Panc1 (cell line): ENCODE measurements around the gene H6PD. TPM values are rescaled to one million over a fixed set of nuclear protein-coding genes. Genes with fewer than 3 reads are reported as not detected.
A peak's percentile ranks its signal among the peaks of the same experiment; 100 is the strongest.

ENCODE experiments used
- ATAC-seq: fragments of 200-7000 bp; cut with Tn5 transposase; 2 replicates; pipeline ENCODE4 v1.9.1; 2020; ENCODE audit warnings: mild to moderate bottlenecking, moderate library complexity
- BruUV-seq: library from RNA; stranded (reverse); fragments of 400-500 nt; replicated peaks from 2 replicates; lab custom pipeline; 2021; lab: Mats Ljungman, UMichigan
- CTCF ChIA-PET: fragments of 300-600 bp; sonication (Branson Sonifier 250); formaldehyde crosslinking; loops from one replicate; lab custom pipeline; 2022; ENCODE audit warnings: antibody characterized with exemption; lab: Charles Lee
- POLR2A ChIA-PET: fragments of 300-600 bp; sonication (Branson Sonifier 250); formaldehyde crosslinking; loops from one replicate; lab custom pipeline; 2022; ENCODE audit warnings: antibody characterized with exemption; lab: Charles Lee
- DNase-seq: peaks from one replicate; pipeline ENCODE4 v3.0.0-alpha.2; 2010; ENCODE audit warnings: low read depth, low spot score
- H3K27ac ChIP-seq: 2 replicates; pipeline ENCODE4 v1.5.1; 2011; ENCODE audit warnings: mild to moderate bottlenecking, low read length, inconsistent platforms
- H3K27me3 ChIP-seq: fragments of 200-500 bp; sonication (Bioruptor generic); 2 replicates; pipeline ENCODE4 v1.6.0; 2014; ENCODE audit warnings: low read length, inconsistent platforms; ENCODE audit not compliant: control insufficient read depth, insufficient read depth
- H3K36me3 ChIP-seq: fragments of 200-500 bp; sonication (Bioruptor generic); 2 replicates; pipeline ENCODE4 v1.5.1; 2014; ENCODE audit warnings: inconsistent platforms, mild to moderate bottlenecking, low read length, moderate library complexity; ENCODE audit not compliant: control insufficient read depth, insufficient read depth
- H3K4me1 ChIP-seq: 2 replicates; pipeline ENCODE4 v1.5.1; 2011; ENCODE audit warnings: inconsistent platforms, mild to moderate bottlenecking, low read length, moderate library complexity; ENCODE audit not compliant: control insufficient read depth, insufficient read depth
- H3K4me3 ChIP-seq, 2 experiments: 2 replicates each; pipeline ENCODE4 v1.5.1; 2011 to 2012; ENCODE audit warnings: low read depth in 2 of 2, low read length in 2 of 2, mild to moderate bottlenecking in 2 of 2, inconsistent platforms in 1 of 2, moderate library complexity in 1 of 2
- H3K9me3 ChIP-seq: fragments of 200-500 bp; sonication (Bioruptor generic); 2 replicates; pipeline ENCODE4 v1.5.1; 2014; ENCODE audit warnings: low read depth, mild to moderate bottlenecking, inconsistent platforms, low read length, moderate library complexity; ENCODE audit not compliant: control insufficient read depth, insufficient read depth
- CTCF ChIP-seq: fragments of 450-650 bp; IDR thresholded peaks from 2 replicates; pipeline ENCODE4 v1.5.1; 2017; ENCODE audit warnings: mild to moderate bottlenecking
- POLR2AphosphoS5 ChIP-seq: IDR thresholded peaks from 2 replicates; pipeline ENCODE4 v1.6.1; 2012; ENCODE audit warnings: mild to moderate bottlenecking, low read depth, low read length, moderate library complexity
- REST ChIP-seq, 2 experiments: IDR thresholded peaks; 2 replicates each; pipeline ENCODE4 v1.6.1; 2011 to 2012; ENCODE audit warnings: low read depth in 2 of 2, control low read depth in 1 of 2, low read length in 1 of 2, mild to moderate bottlenecking in 1 of 2, moderate library complexity in 1 of 2; ENCODE audit not compliant: insufficient read depth in 1 of 2
- SIN3A ChIP-seq: IDR thresholded peaks from 2 replicates; pipeline ENCODE4 v1.6.1; 2012; ENCODE audit warnings: low read depth, mild to moderate bottlenecking, low read length, moderate library complexity, borderline replicate concordance; ENCODE audit not compliant: insufficient read depth
- TCF7L2 ChIP-seq: IDR thresholded peaks from 2 replicates; pipeline ENCODE4 v1.6.1; 2011; ENCODE audit warnings: mild to moderate bottlenecking, low read depth, low read length, inconsistent platforms
- in situ Hi-C: cut with HindIII; loops from 2 replicates; pipeline ENCODE4 v1.10.0; 2016; ENCODE audit warnings: low sequenced_read_pairs, low pct_unique_long_range_greater_than_20kb
- intact Hi-C: fragments of 100-400 bp; cut with micrococcal nuclease; formaldehyde crosslinking; loops from one replicate; pipeline ENCODE4 v1.10.0; 2022; ENCODE audit not compliant: unreplicated experiment
- total RNA-seq: library from RNA; stranded (reverse); gene quantifications from one replicate; pipeline ENCODE4 v1.2.1, GENCODE V29; 2021; ENCODE audit not compliant: unreplicated experiment

H6PD gene
- total RNA-seq, 1 experiment from 2014 or later, result 23.5 TPM

DNA sequence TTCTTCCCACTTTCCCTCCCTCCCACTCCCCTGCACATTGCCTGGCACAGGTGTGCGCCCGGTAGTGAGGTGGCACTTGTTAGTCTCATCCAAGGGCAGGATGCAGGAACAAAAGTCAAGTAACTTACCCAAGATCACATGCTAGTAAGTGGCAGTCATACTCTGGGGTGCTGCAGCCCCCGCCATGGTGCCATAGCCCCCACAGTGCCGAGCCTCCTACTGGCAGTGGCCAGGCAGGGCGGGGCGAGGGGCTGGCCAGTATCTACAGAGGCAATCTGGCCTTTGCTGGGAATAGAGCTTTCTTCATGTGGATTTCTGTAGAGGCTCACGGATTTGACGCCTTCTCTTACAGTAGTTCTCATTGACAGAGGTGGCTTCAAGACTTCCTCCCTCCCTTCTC is 26.9 kb downstream of the H6PD start:
- TF ChIP-seq REST (IDR thresholded peaks at IDR 0.05; ENCODE audit: insufficient read depth in 1 of 2, low read depth in 2 of 2, low read length in 1 of 2) (no peak), TCF7L2 (no peak), POLR2AphosphoS5 (no peak), CTCF (no peak), SIN3A (no peak)
- intact Hi-C loops, result no loop called here
- ATAC-seq (peak; percentile 19; the same call in 1 of the 2 replicates), DNase-seq (no peak)
- no peaks in the 10 kb centered on the region for H3K36me3 ChIP-seq
- ChIA-PET CTCF (no interaction called here), POLR2A (no interaction called here)
- H3K27me3 ChIP-seq, result no peaks in the 10 kb centered on the region
- no TSS peak for BruUV-seq
- H3K9me3 ChIP-seq, result no peaks in the 10 kb centered on the region
- peaks cover 5% of the 10 kb centered on the region for H3K4me1 ChIP-seq
- H3K27ac ChIP-seq, result no peak overlapping the region
- in situ Hi-C loops, result no loop called here
- no peak overlapping the region for H3K4me3 ChIP-seq

- H3K9me3 ChIP-seq, result no peaks in the 10 kb centered on the region
- peaks cover 7% of the 10 kb centered on the region for H3K4me1 ChIP-seq
- no peak for DNase-seq
- H3K27ac ChIP-seq, result no peak overlapping the region
- POLR2A ChIA-PET, result interaction anchor here (0.6 kb wide), 1 partner anchor 14 kb away, joined by 4 read pairs; no protein-coding TSS in a partner anchor
- no peaks in the 10 kb centered on the region for H3K27me3 ChIP-seq
- no TSS peak for BruUV-seq
- H3K4me3 ChIP-seq, result no peak overlapping the region
- H3K36me3 ChIP-seq, result no peaks in the 10 kb centered on the region
- no peak for TF ChIP-seq TCF7L2
- TF ChIP-seq CTCF, result no peak
- TF ChIP-seq REST (IDR thresholded peaks at IDR 0.05; ENCODE audit: insufficient read depth in 1 of 2, low read depth in 2 of 2, low read length in 1 of 2), result no peak
- no peak for TF ChIP-seq POLR2AphosphoS5
- TF ChIP-seq SIN3A, result no peak
- intact Hi-C loops, result no loop called here
- CTCF ChIA-PET, result no interaction called here
- in situ Hi-C loops, result no loop called here
- ATAC-seq, result no peak
These were observed 27.8 kb downstream of the H6PD start for GRCh38 chr1:9262096-9262986.
